ENCODE results near the gene WNT6. TPM values are rescaled to one million over a fixed set of nuclear protein-coding genes. Genes with fewer than 3 reads are reported as not detected.

The WNT6 gene
- total RNA-seq, 6 experiments from 2014 or later = 0.25 TPM; not detected in 5

DNA sequence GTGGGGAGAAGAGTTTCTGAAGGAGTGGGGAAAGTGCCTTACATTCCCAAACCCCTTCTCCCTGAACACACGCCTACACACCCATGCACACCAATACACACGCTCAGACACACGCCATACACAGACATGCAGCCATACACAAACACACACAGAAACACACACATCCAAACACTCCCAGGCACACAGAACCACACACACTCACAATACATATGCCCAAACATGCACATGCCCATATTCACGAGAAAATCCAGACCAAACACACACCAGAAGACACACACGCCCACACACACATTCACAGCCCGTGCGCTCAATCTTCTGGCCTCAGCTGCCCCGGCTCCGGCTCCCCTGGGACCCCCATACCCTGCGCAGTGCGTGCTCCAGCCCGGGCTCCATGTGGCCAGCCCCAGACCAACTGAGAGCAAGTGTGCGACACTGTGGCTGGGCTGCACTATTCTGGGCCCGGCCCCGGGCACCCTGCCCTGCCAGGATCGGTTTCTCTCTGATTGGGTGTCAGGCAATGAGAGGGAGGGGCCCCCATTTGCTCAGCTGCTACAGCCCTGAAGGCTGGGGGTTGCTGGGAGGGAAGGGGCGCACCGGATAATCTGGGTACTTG lies 28.1 kb upstream of the WNT6 start, which contains the start of gene PRKAG3:
Gene PRKAG3 (minus strand): TSS at position 426 of the 613 bp plus-strand sequence.
- H3K27me3 ChIP-seq = no peaks in the 10 kb centered on the region
- TF ChIP-seq, protein P1, sequence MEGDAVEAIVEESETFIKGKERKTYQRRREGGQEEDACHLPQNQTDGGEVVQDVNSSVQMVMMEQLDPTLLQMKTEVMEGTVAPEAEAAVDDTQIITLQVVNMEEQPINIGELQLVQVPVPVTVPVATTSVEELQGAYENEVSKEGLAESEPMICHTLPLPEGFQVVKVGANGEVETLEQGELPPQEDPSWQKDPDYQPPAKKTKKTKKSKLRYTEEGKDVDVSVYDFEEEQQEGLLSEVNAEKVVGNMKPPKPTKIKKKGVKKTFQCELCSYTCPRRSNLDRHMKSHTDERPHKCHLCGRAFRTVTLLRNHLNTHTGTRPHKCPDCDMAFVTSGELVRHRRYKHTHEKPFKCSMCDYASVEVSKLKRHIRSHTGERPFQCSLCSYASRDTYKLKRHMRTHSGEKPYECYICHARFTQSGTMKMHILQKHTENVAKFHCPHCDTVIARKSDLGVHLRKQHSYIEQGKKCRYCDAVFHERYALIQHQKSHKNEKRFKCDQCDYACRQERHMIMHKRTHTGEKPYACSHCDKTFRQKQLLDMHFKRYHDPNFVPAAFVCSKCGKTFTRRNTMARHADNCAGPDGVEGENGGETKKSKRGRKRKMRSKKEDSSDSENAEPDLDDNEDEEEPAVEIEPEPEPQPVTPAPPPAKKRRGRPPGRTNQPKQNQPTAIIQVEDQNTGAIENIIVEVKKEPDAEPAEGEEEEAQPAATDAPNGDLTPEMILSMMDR (IDR thresholded peaks at IDR 0.05) = no peak
- TF ChIP-seq POLR2A (IDR thresholded peaks at IDR 0.05) = no peak
- intact Hi-C loops (cut with DNase I) = loop anchor here in 1 of 2 donors (10.0 kb wide), 1 partner anchor 117 kb away; the partner anchor contains the start of gene TTLL4

DNA sequence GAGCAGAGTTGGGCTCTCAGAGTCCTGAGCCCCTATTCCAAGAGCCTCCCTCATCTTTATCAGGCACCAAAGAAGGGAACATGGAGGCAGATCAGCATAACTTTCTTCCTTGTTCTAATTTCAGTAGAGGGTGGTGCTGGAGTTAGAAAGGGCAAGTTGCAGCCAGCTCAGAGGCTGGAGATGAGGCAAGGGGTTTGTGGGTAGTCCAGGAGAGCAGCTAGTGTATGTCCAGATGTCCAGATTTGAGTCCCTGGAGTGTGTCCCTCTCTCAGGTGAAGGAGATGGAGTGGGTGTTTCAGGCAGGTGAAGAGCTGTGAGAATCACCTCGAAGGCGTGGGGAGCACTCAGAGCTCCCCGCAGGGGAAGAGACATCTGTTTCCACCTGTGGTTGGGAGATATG lies 27.5 kb upstream of the WNT6 start:
- H3K27me3 ChIP-seq = no peaks in the 10 kb centered on the region
- H3K27ac ChIP-seq = no peak overlapping the region
- WGBS (ENCODE audit: insufficient coverage, low coverage, low lambda C conversion rate, missing lambda C conversion rate) = no CpG with 5 or more reads among the region's 3 CpGs
- DNase-seq (no peak), ATAC-seq (no peak)
- H3K4me3 ChIP-seq = no peak overlapping the region
- no peaks in the 10 kb centered on the region for H3K9me3 ChIP-seq
- H3K4me1 ChIP-seq = no peaks in the 10 kb centered on the region
- TF ChIP-seq POLR2A (IDR thresholded peaks at IDR 0.05) = no peak
- TF ChIP-seq, protein P1 (IDR thresholded peaks at IDR 0.05) = no peak
- intact Hi-C loops (cut with DNase I) = loop anchor here in 1 of 2 donors (10.0 kb wide), 1 partner anchor 117 kb away; the partner anchor contains the start of gene TTLL4
- no peaks in the 10 kb centered on the region for H3K36me3 ChIP-seq

More for the DNA sequence above, 28.1 kb upstream of the WNT6 start, which contains the start of gene PRKAG3:
- H3K36me3 ChIP-seq = no peaks in the 10 kb centered on the region
- DNase-seq (no peak), ATAC-seq (no peak)
- no peak within 1 kb of the TSS for H3K27ac ChIP-seq
- no peak within 1 kb of the TSS for H3K4me3 ChIP-seq
- WGBS (ENCODE audit: insufficient coverage, low coverage, low lambda C conversion rate, missing lambda C conversion rate) = 65% methylated on average over 6 of the region's 18 CpGs
- H3K4me1 ChIP-seq = no peaks in the 10 kb centered on the region
- H3K9me3 ChIP-seq = no peaks in the 10 kb centered on the region

DNA sequence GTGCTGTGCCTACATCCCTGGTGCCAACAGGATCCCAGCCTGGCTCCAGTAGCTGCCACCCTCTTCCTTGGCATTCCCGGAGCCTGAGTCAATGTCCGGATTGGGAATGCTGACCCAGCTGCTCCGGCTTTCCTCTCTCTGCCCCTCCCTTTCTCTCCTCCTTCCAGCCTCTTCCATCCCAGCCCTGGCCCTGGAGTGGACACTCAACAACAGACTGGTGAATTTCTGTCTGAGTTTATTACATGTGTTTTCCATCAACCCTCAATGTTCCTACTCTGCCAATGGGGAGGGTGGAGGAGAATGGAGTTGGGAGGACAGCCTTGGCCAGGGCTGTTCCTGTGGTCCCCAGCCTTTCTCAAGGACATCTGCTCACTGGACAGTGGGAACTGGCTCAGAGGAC lies 27.1 kb upstream of the WNT6 start:
- no peaks in the 10 kb centered on the region for H3K27me3 ChIP-seq
- intact Hi-C loops (cut with DNase I) = loop anchor here in 1 of 2 donors (10.0 kb wide), 1 partner anchor 118 kb away; the partner anchor contains the start of gene TTLL4
- H3K9me3 ChIP-seq = no peaks in the 10 kb centered on the region
- no CpG with 5 or more reads among the region's 3 CpGs for WGBS (ENCODE audit: insufficient coverage, low coverage, low lambda C conversion rate, missing lambda C conversion rate)
- ATAC-seq (no peak), DNase-seq (no peak)
- H3K4me1 ChIP-seq = no peaks in the 10 kb centered on the region
- no peak overlapping the region for H3K4me3 ChIP-seq
- H3K27ac ChIP-seq = no peak overlapping the region
- no peaks in the 10 kb centered on the region for H3K36me3 ChIP-seq
- TF ChIP-seq, protein P1 (IDR thresholded peaks at IDR 0.05) = no peak
- no peak for TF ChIP-seq POLR2A (IDR thresholded peaks at IDR 0.05)

DNA sequence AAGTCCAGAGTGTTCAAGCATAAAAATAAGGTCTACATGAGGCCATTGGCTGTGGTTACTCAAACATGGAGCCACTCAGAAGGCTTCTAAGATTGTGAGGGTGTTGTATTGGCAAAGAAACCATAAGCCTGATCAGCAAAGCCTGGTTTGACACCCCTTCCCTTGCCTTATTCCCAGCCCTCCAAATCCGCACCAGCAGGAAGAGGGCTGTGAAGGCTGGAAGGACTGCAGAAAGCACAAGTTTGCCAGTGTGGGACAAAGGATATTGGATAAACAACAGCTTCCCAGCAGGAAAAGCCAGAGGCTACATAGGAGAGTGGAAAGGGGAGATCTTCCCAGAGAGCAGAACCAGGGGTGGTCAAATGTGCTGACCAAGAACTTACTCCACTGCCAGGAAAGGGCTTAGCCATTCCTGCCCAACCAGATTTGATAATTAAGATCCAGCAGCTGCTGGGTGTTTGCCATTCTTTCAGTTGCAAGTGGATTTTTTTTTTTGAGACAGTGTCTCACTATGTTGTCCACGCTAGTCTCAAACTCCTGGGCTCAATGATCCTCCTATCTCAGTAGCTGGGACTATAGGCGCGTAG lies 26.5 kb upstream of the WNT6 start:
- DNase-seq = no peak
- Histone ChIP-seq H3K9me3 (no peaks in the 10 kb centered on the region), H3K27ac (no peak overlapping the region), H3K4me3 (no peak overlapping the region), H3K27me3 (no peaks in the 10 kb centered on the region), H3K36me3 (no peaks in the 10 kb centered on the region), H3K4me1 (no peaks in the 10 kb centered on the region)
- no peak for ATAC-seq
- 77% methylated on average over 4 of the region's 4 CpGs for WGBS (ENCODE audit: insufficient coverage, low coverage, low lambda C conversion rate, missing lambda C conversion rate)
- no peak for TF ChIP-seq POLR2A (IDR thresholded peaks at IDR 0.05)
- TF ChIP-seq, protein P1 (IDR thresholded peaks at IDR 0.05) = no peak
- intact Hi-C loops (cut with DNase I) = loop anchor here in 1 of 2 donors (10.0 kb wide), 1 partner anchor 118 kb away; the partner anchor contains the start of gene TTLL4
